ENCODE measurements around the gene TLK2. TPM values are rescaled to one million over a fixed set of nuclear protein-coding genes. Genes with fewer than 3 reads are reported as not detected.
A peak's percentile ranks its signal among the peaks of the same experiment; 100 is the strongest.

TLK2 gene
- total and polyA plus RNA-seq, 2 experiments from 2014 or later, result 19.6 to 56.1 TPM

DNA sequence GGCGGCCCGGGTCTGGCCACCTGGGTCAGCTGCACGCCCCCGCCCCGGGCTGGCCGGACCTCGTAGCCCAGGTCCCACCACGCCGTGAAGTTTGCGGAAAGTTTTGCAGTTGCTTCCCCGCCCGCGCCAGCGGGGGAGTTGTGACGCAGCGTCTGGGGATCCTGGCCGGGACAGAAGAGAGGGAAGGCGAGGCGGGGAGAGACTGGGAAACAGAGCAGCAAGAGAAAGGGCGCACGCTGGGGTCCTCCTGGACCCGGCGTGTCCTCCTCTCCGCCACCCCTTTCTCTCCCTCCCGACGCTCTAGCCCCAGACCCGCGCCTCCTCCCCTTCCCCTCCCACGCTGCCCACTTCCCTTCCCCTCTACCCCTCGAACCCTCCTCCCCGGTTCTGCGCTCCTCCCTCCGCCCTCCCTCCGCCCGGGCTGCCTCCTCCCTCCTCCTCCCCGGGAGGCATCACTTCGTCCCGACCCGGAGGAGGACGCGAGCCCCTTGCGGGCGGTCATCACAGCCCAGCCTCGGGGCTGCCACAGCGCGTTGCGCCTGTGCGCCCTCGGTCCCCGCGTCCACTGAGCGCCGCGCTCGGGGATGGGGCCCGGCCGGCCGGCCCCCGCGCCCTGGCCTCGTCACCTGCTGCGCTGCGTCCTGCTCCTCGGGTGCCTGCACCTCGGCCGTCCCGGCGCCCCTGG, 148.7 kb downstream of the TLK2 start, which contains the start of gene MRC2:
TSS of gene MRC2 (plus strand) at position 452 of the 685 bp plus-strand sequence. CDS start at position 585, 133 bp downstream.
- TF ChIP-seq POLR2AphosphoS5 (IDR thresholded peaks at IDR 0.05; ENCODE audit: low read depth) (peak; percentile 22; the same call in 1 of the 2 replicates), CREB1 (CRISPR knock-in tag; IDR thresholded peaks at IDR 0.05; ENCODE audit: low read depth) (peak; percentile 29; the same call in 1 of the 2 replicates), ZNF331 (CRISPR knock-in tag; IDR thresholded peaks at IDR 0.05; ENCODE audit: low read depth) (no peak)
- TF ChIP-seq, protein P1, sequence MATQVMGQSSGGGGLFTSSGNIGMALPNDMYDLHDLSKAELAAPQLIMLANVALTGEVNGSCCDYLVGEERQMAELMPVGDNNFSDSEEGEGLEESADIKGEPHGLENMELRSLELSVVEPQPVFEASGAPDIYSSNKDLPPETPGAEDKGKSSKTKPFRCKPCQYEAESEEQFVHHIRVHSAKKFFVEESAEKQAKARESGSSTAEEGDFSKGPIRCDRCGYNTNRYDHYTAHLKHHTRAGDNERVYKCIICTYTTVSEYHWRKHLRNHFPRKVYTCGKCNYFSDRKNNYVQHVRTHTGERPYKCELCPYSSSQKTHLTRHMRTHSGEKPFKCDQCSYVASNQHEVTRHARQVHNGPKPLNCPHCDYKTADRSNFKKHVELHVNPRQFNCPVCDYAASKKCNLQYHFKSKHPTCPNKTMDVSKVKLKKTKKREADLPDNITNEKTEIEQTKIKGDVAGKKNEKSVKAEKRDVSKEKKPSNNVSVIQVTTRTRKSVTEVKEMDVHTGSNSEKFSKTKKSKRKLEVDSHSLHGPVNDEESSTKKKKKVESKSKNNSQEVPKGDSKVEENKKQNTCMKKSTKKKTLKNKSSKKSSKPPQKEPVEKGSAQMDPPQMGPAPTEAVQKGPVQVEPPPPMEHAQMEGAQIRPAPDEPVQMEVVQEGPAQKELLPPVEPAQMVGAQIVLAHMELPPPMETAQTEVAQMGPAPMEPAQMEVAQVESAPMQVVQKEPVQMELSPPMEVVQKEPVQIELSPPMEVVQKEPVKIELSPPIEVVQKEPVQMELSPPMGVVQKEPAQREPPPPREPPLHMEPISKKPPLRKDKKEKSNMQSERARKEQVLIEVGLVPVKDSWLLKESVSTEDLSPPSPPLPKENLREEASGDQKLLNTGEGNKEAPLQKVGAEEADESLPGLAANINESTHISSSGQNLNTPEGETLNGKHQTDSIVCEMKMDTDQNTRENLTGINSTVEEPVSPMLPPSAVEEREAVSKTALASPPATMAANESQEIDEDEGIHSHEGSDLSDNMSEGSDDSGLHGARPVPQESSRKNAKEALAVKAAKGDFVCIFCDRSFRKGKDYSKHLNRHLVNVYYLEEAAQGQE (IDR thresholded peaks at IDR 0.05; ENCODE audit: unreplicated experiment), result no peak
- DNase-seq (ENCODE audit: low spot score) (peak; percentile 89), ATAC-seq (peak; percentile 61)
- H3K27ac Mint-ChIP-seq, result peak within 1 kb of the TSS; percentile 46; the same call in 1 of the 2 replicates
- peaks cover 26% of the 10 kb centered on the region for H3K27me3 Mint-ChIP-seq (ENCODE audit: insufficient read depth, low read depth, poor library complexity)
- Histone ChIP-seq H3K27ac (ENCODE audit: low read depth) (0 out of 2 replicates have a peak within 1 kb of the TSS, but pooled peaks have one; percentile 69), H3K36me3 (ENCODE audit: insufficient read depth) (no peaks in the 10 kb centered on the region), H3K9me2 (ENCODE audit: insufficient read depth) (no peaks in the 10 kb centered on the region), H2AFZ (peak within 1 kb of the TSS; percentile 94), H3K79me2 (replicated peaks; ENCODE audit: insufficient read depth) (peaks cover 41% of the 10 kb centered on the region), H3K4me3 (peak within 1 kb of the TSS; percentile 92), H3K27me3 (ENCODE audit: insufficient read depth) (no peaks in the 10 kb centered on the region), H3F3A (replicated peaks; ENCODE audit: low read depth) (no peaks in the 10 kb centered on the region), H3K4me1 (ENCODE audit: insufficient read depth) (peaks cover 30% of the 10 kb centered on the region), H3K4me2 (peak within 1 kb of the TSS; percentile 100), H4K20me1 (replicated peaks; ENCODE audit: insufficient read depth) (no peaks in the 10 kb centered on the region)
- H3K4me3 Mint-ChIP-seq, result peak within 1 kb of the TSS; percentile 88
- H3K36me3 Mint-ChIP-seq (ENCODE audit: low read depth), result no peaks in the 10 kb centered on the region
- no peaks in the 10 kb centered on the region; the same call in 2 of the 3 replicates for H3K9me3 Mint-ChIP-seq
- peaks cover 36% of the 10 kb centered on the region for H3K4me1 Mint-ChIP-seq

DNA sequence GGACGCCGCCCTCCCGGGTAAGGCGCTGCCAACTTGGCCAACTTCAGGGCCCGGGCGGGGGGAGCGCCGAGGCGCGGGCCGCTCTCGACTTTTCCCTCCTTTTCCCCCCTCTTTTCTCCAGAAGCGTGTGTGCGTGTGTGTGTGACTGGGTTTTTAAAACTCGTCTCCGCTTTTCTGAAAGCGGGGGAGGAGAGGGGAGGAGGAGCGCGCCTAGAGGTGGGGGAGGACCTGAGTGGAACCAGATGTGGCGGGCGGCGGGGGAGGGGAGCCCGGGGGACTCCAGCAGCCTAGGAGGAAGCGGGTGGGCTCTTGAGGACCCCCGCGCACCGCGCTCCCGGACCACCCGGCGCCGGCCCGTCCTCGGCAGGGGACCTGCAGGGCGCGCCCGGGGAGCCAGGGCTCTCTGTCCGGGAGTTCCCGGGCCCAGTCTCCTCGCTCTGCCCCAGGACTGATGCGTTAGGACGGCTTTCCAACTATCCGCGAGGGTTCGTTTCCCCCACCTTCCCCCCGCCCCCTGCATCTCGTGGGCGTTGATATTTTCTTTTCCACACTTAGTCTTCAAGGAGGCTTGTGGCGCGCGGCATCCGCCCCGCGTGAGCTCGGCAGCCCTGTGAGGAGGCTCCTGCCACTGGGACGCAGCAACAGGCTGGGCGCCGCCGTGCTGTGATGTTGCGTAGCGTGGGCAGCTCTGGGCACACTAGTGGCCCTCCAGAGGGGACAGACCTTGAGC, 149.4 kb downstream of the TLK2 start:
- H3K36me3 Mint-ChIP-seq (ENCODE audit: low read depth), result no peaks in the 10 kb centered on the region
- ATAC-seq (peak; percentile 5), DNase-seq (ENCODE audit: low spot score) (peak; percentile 30)
- no peaks in the 10 kb centered on the region for H3K36me3 ChIP-seq (ENCODE audit: insufficient read depth)
- peak overlapping the region; percentile 100 for H3K4me2 ChIP-seq
- H3K27me3 ChIP-seq (ENCODE audit: insufficient read depth), result no peaks in the 10 kb centered on the region
- peak overlapping the region; percentile 46; the same call in 1 of the 2 replicates for H3K27ac Mint-ChIP-seq
- no peaks in the 10 kb centered on the region for H4K20me1 ChIP-seq (replicated peaks; ENCODE audit: insufficient read depth)
- peak overlapping the region; percentile 94 for H2AFZ ChIP-seq
- peaks cover 48% of the 10 kb centered on the region for H3K79me2 ChIP-seq (replicated peaks; ENCODE audit: insufficient read depth)
- peaks cover 24% of the 10 kb centered on the region for H3K27me3 Mint-ChIP-seq (ENCODE audit: insufficient read depth, low read depth, poor library complexity)
- peak overlapping the region; percentile 87 for H3K4me3 Mint-ChIP-seq
- H3K27ac ChIP-seq (ENCODE audit: low read depth), result no peak overlapping the region
- H3K4me1 ChIP-seq (ENCODE audit: insufficient read depth), result peaks cover 38% of the 10 kb centered on the region
- H3K9me2 ChIP-seq (ENCODE audit: insufficient read depth), result no peaks in the 10 kb centered on the region
- H3K9me3 Mint-ChIP-seq, result no peaks in the 10 kb centered on the region; the same call in 2 of the 3 replicates
- H3K4me1 Mint-ChIP-seq, result peaks cover 43% of the 10 kb centered on the region
- H3K4me3 ChIP-seq, result peak overlapping the region; percentile 92
- H3F3A ChIP-seq (replicated peaks; ENCODE audit: low read depth), result no peaks in the 10 kb centered on the region
- no peak for TF ChIP-seq POLR2AphosphoS5 (IDR thresholded peaks at IDR 0.05; ENCODE audit: low read depth)
- TF ChIP-seq, protein P2, sequence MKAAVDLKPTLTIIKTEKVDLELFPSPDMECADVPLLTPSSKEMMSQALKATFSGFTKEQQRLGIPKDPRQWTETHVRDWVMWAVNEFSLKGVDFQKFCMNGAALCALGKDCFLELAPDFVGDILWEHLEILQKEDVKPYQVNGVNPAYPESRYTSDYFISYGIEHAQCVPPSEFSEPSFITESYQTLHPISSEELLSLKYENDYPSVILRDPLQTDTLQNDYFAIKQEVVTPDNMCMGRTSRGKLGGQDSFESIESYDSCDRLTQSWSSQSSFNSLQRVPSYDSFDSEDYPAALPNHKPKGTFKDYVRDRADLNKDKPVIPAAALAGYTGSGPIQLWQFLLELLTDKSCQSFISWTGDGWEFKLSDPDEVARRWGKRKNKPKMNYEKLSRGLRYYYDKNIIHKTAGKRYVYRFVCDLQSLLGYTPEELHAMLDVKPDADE (IDR thresholded peaks at IDR 0.05), result no peak
- TF ChIP-seq EZH2phosphoT487 (IDR thresholded peaks at IDR 0.05; ENCODE audit: unreplicated experiment), result no peak
- TF ChIP-seq, protein P3, sequence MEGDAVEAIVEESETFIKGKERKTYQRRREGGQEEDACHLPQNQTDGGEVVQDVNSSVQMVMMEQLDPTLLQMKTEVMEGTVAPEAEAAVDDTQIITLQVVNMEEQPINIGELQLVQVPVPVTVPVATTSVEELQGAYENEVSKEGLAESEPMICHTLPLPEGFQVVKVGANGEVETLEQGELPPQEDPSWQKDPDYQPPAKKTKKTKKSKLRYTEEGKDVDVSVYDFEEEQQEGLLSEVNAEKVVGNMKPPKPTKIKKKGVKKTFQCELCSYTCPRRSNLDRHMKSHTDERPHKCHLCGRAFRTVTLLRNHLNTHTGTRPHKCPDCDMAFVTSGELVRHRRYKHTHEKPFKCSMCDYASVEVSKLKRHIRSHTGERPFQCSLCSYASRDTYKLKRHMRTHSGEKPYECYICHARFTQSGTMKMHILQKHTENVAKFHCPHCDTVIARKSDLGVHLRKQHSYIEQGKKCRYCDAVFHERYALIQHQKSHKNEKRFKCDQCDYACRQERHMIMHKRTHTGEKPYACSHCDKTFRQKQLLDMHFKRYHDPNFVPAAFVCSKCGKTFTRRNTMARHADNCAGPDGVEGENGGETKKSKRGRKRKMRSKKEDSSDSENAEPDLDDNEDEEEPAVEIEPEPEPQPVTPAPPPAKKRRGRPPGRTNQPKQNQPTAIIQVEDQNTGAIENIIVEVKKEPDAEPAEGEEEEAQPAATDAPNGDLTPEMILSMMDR (conservative IDR thresholded peaks at IDR 0.05; ENCODE audit: low read depth in 2 of 2), result no peak
- TF ChIP-seq NANOG (IDR thresholded peaks at IDR 0.05; ENCODE audit: borderline replicate concordance), result no peak
- no peak for TF ChIP-seq STAT1 (IDR thresholded peaks at IDR 0.05; ENCODE audit: unreplicated experiment)
- TF ChIP-seq CREB1 (CRISPR knock-in tag; IDR thresholded peaks at IDR 0.05; ENCODE audit: low read depth), result no peak
- TF ChIP-seq, protein P1 (IDR thresholded peaks at IDR 0.05; ENCODE audit: unreplicated experiment), result no peak
- no peak for TF ChIP-seq JUNB (IDR thresholded peaks at IDR 0.05; ENCODE audit: unreplicated experiment)
- TF ChIP-seq ZNF114 (CRISPR knock-in tag; IDR thresholded peaks at IDR 0.05), result no peak
- no peak for TF ChIP-seq ZNF331 (CRISPR knock-in tag; IDR thresholded peaks at IDR 0.05; ENCODE audit: low read depth)
